HL-60 (cell line): ENCODE measurements around the gene MYLK4.
A peak's percentile ranks its signal among the peaks of the same experiment; 100 is the strongest.

Source experiments
- DNase-seq, 2 experiments: peaks; one replicate each; pipeline ENCODE4 v3.0.0-alpha.2; 2010 to 2020; ENCODE audit warnings: low read depth in 1 of 2, low spot score in 1 of 2
- H3K27ac ChIP-seq: fragments of 250-450 bp; sonication (Bioruptor Pico); replicated peaks from 2 replicates; pipeline ENCODE4 v1.5.1; 2020; ENCODE audit warnings: mild to moderate bottlenecking, moderate library complexity
- H3K27me3 ChIP-seq: fragments of 250-450 bp; sonication (Bioruptor Pico); 2 replicates; pipeline ENCODE4 v1.5.1; 2021; ENCODE audit warnings: mild to moderate bottlenecking, moderate library complexity; ENCODE audit not compliant: insufficient read depth, poor library complexity, severe bottlenecking
- H3K4me3 ChIP-seq: replicated peaks from 2 replicates; pipeline ENCODE4 v1.5.1; 2011; ENCODE audit warnings: mild to moderate bottlenecking, control low read depth, low read length; ENCODE audit not compliant: insufficient read depth
- CTCF ChIP-seq: IDR thresholded peaks from one replicate; pipeline ENCODE4 v1.5.1; 2011; ENCODE audit warnings: low read length, control low read depth, inconsistent platforms; ENCODE audit not compliant: insufficient read depth
- GABPA ChIP-seq: IDR thresholded peaks from 2 replicates; pipeline ENCODE4 v1.6.1; 2012; ENCODE audit warnings: low read depth
- POLR2AphosphoS5 ChIP-seq: IDR thresholded peaks from 2 replicates; pipeline ENCODE4 v1.6.1; 2012; ENCODE audit warnings: low read depth
- REST ChIP-seq: IDR thresholded peaks from 2 replicates; pipeline ENCODE4 v1.6.1; 2012; ENCODE audit warnings: low read depth; ENCODE audit not compliant: insufficient replicate concordance
- SPI1 ChIP-seq: IDR thresholded peaks from 2 replicates; pipeline ENCODE4 v1.6.1; 2012; ENCODE audit warnings: low read depth, mild to moderate bottlenecking, borderline replicate concordance

Gene MYLK4

GRCh38 chr6:2665146-2666070, 85.3 kb downstream of the MYLK4 start:
- Histone ChIP-seq H3K27me3 (no peaks in the 10 kb centered on the region), H3K4me3 (no peak overlapping the region), H3K27ac (no peak overlapping the region)
- TF ChIP-seq GABPA (no peak), SPI1 (no peak), REST (no peak), POLR2AphosphoS5 (no peak), CTCF (no peak)
- no peak for DNase-seq

- peak; percentile 17 to 74 for DNase-seq
- H3K27ac ChIP-seq = no peak overlapping the region; the same call in 1 of the 2 replicates
- H3K4me3 ChIP-seq = no peak overlapping the region
- TF ChIP-seq GABPA (no peak), CTCF (no peak), POLR2AphosphoS5 (0 out of 2 replicates have a peak, but pooled peaks have one; percentile 34), REST (no peak), SPI1 (no peak)
- H3K27me3 ChIP-seq = no peaks in the 10 kb centered on the region
Observed at GRCh38 chr6:2663123-2663522, 87.6 kb downstream of the MYLK4 start.

- H3K27me3 ChIP-seq = no peaks in the 10 kb centered on the region
- TF ChIP-seq SPI1 (no peak), REST (no peak), GABPA (no peak), CTCF (no peak)
- DNase-seq = no peak
- H3K4me3 ChIP-seq = no peak overlapping the region
- no peak overlapping the region for H3K27ac ChIP-seq
Observed at GRCh38 chr6:2661651-2662050, 89.1 kb downstream of the MYLK4 start.
